ENCODE results near the gene EXOC4.

DNA sequence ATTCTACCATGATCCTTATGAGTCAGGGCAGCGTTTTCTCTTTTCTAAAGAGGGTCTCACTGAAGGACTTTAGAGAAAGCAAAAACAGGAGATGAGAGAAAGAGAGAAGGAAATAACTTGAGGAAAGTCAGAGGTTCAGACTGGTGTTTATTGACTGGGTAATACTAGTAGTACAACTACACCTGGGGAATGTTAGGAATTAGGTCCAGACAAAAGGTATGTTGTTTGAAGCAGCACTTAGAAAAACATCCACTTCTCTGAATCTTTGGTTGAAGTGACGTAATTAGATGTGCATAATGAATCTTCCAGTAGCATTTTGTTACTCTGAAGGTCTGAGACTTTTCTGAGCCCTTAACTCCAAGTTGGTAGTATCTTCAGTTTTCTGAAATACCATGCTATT, 494.0 kb downstream of the EXOC4 start:
- TF ChIP-seq POLR2A (IDR thresholded peaks at IDR 0.05): no peak
- no peak for TF ChIP-seq CTCF (IDR thresholded peaks at IDR 0.05)
